ENCODE data around the gene ETV5.

- TF ChIP-seq POLR2A (IDR thresholded peaks at IDR 0.05) = no peak
- TF ChIP-seq, protein P1, sequence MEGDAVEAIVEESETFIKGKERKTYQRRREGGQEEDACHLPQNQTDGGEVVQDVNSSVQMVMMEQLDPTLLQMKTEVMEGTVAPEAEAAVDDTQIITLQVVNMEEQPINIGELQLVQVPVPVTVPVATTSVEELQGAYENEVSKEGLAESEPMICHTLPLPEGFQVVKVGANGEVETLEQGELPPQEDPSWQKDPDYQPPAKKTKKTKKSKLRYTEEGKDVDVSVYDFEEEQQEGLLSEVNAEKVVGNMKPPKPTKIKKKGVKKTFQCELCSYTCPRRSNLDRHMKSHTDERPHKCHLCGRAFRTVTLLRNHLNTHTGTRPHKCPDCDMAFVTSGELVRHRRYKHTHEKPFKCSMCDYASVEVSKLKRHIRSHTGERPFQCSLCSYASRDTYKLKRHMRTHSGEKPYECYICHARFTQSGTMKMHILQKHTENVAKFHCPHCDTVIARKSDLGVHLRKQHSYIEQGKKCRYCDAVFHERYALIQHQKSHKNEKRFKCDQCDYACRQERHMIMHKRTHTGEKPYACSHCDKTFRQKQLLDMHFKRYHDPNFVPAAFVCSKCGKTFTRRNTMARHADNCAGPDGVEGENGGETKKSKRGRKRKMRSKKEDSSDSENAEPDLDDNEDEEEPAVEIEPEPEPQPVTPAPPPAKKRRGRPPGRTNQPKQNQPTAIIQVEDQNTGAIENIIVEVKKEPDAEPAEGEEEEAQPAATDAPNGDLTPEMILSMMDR (IDR thresholded peaks at IDR 0.05) = no peak
Measured at GRCh38 chr3:186152889-186153292, 44.0 kb upstream of the ETV5 start.

All from uterus (tissue), 2 donors.